DMS 273 (cell line): Measurements from ENCODE around the gene EYS.
"Not testable (repeated sequence)": the region's sequence is repeated elsewhere in the genome, so short reads cannot be mapped to it uniquely, and the experiment has no call there.

Experiments
- DNase-seq: peaks from one replicate; lab custom pipeline; 2025; ENCODE audit not compliant: unreplicated experiment; lab: John Stamatoyannopoulos, UW

Gene EYS

DNA sequence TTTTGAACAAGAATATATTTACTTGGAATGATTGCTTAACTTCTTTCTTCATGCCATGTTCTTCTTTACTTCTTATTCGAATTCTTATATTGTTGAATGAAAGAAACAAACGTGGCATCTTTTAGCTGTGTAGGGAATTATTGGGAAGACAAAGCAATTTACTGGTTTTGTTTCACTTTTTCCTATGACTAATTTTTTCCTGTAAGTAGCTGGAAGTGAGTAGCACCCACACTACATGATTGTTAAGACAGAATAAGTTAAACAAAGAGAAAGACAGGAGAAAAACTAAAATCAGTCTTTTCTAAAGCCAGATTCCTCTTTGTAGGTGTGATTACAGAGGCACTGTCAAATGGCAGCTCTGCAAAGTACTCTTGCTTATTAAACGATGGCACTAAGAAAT, 593.4 kb downstream of the EYS start:
- DNase-seq, result no peak

DNA sequence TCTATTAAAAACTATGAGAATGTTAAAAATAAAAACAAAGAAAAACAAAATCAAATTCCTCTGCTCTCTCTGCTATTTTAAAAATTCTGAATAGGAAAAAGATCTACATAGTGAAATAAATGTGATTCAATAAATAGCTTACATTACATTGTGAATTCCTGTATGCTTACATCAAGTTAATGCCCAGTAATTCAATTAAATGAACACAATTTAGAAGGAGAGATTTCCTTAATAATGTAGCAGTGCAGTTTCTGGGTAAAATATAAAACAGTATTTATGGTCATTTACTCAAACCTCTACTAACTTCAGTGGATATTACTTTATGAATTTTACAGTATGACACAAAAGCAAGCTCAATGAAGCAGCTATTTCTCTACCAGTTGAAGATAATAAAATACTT, 594.6 kb downstream of the EYS start:
- DNase-seq, result no peak

GRCh38 chr6:65110031-65110430, 597.0 kb downstream of the EYS start:
- no peak for DNase-seq

GRCh38 chr6:65098349-65098748, 608.7 kb downstream of the EYS start:
- no peak for DNase-seq

DNA sequence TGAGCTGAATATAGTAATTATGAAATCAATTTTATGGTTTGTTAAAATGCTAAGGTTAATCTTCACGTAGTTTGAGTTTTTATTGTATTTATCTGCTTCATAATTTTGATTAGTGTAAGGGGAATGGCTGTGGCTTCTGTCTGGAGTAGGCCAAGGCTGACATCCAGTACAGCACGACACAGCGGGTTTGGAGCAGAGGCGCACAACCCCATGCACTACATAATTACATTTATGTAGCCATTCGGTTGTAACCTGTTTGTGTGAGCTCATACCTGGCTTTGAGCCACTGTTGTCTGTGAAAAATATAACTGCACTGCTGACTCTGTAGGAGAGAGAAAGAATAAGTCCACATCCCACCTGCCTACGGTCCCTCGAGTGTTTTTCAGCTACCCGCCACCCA, 615.5 kb downstream of the EYS start:
- DNase-seq, result no peak

- no peak for DNase-seq
These were observed 618.5 kb downstream of the EYS start for GRCh38 chr6:65088575-65088974.

GRCh38 chr6:65081756-65082155, 625.3 kb downstream of the EYS start:
- no peak for DNase-seq

- no peak for DNase-seq
These were observed 631.3 kb downstream of the EYS start for GRCh38 chr6:65075705-65076230.

DNA sequence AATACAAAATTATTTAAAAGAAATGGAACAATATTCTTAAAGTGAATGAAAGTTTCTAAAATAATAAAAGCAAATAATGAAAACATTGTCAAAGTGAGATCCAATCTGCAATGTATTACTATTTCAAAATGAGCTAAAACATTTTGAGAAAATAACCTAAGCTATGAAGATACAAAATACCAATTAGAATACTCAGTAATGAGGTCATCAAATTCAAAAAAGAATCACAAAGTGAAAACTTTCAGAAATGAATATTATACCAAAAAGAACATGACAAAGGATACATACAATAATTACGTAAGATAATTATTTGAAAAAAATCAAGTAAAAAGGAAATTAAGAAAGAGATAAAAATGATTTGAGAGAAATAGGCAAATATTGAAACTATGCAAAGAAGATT, 634.5 kb downstream of the EYS start:
- DNase-seq, result no peak

DNA sequence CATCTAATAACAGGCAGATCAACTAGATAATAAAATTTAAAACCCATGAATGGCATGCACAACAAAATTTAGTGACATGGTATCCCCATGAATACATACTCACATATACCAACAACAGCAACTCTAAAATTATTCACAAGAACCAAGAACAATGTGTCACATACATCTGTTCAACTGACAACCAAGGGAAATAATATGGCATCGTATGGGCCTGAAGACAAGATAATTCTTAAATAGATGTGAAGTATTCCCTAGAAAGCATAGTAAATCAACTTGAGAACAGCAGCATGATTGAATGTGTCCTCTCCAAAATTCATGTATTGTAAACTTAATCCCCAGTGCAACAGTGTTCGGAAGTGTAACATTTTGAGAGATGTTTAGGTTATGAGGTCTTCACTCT, 635.5 kb downstream of the EYS start:
- no peak for DNase-seq

GRCh38 chr6:65064844-65065243, 642.2 kb downstream of the EYS start:
- no peak for DNase-seq

DNA sequence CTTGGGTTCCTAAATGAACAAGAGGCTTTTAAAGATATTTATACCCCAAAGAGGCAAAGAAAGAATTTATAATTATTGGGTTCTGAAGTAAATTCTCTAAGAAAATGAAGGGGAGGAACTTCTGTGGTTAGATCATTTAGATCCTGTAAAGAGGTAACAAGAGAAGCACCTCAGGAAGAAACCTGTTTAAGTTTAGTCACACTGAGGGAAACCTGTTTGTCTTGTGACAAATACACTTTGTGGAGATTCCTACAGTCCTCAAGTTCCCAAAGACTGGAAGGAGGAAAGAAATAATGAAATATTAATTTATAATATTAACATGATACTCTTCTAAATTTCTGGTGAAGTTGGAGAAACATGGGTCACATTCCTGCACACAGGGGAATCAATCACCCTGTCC, 647.5 kb downstream of the EYS start:
- no peak for DNase-seq

- no peak for DNase-seq
These were observed 651.5 kb downstream of the EYS start for GRCh38 chr6:65055545-65055944.

GRCh38 chr6:65052626-65053025, 654.4 kb downstream of the EYS start:
- no peak for DNase-seq

DNA sequence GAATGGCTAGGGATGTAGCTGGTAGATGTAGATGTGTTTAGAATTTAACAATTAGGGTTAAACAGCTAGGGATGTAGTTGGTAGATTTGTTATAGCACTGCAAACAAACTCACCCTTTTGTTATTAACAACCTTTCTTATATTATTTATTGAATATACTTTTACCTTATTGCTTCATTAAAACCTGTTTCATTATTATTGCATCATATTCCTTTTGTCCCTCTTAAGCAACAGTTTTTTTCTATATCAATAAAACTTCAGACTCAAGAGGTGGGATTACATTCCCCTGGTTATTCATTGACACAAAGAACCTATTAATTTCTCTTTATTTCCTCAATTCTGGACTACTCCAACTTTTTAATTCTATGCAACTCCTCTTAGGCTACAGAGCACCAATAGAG, 661.2 kb downstream of the EYS start:
- DNase-seq, result no peak

GRCh38 chr6:65014006-65014405, 693.0 kb downstream of the EYS start:
- no peak for DNase-seq

GRCh38 chr6:65006788-65007187, 700.2 kb downstream of the EYS start:
- DNase-seq, result no peak

DNA sequence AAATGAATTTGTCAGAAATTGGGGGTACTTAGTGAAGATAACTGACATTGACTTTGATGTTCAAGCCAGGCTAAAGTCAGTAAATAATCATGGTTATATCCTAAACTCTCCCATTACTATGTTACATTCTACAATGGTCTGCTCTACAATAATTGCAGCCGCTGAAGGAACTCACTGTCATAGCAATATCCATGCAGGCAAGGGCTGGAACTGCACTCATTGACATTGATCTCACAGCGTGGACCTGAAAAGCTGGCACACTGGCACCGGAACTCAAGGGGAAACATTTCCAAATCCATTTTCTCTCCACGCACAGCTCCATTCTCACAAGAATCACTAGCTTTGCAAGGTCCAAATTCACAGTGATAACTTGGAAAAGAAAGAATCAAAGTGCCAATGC, 702.7 kb downstream of the EYS start:
- DNase-seq, result peak; percentile 12

GRCh38 chr6:65002882-65003281, 704.1 kb downstream of the EYS start:
- DNase-seq, result not testable (repeated sequence)

- no peak for DNase-seq
These were observed 706.2 kb downstream of the EYS start for GRCh38 chr6:65000815-65001214.

DNA sequence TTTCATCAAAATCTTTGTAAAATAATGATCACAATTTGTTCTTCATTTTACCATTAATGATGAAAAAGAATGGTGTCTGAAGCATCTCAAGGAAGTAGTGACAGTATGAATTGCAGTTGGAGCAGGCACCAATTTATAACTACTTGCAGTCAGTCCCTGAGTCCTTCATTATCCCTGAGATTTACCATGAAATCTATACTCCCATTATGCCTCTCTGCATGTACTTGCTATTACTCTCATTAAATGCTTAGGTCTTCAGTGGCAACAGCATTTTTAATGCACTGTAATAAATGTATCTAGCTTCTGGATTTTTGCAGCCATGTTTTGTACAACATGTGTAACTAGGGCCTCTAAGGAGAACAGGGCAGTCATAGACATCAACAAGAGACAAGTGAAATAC, 708.8 kb downstream of the EYS start:
- DNase-seq, result no peak

- DNase-seq, result no peak
These were observed 710.7 kb downstream of the EYS start for GRCh38 chr6:64996301-64996700.

GRCh38 chr6:64990652-64991304, 716.2 kb downstream of the EYS start:
- no peak for DNase-seq
